Stimulated activated naive CD8-positive, alpha-beta T cell treated with anti-CD3 and anti-CD28 coated beads, Interleukin-15, amount 100 ng/mL, for 72 hours (primary cell): ENCODE data around the gene IRGM.
A peak's percentile ranks its signal among the peaks of the same experiment; 100 is the strongest.
"Not testable (repeated sequence)": the region's sequence is repeated elsewhere in the genome, so short reads cannot be mapped to it uniquely, and the experiment has no call there.

ENCODE experiments used
- ATAC-seq: fragments of 150-1000 bp; cut with Tn5 transposase; 2 replicates; pipeline ENCODE4 v1.10.0; 2021; ENCODE audit warnings: mild to moderate bottlenecking, moderate library complexity
- DNase-seq, 2 donors: peaks; one replicate each; pipeline ENCODE4 v3.0.0; 2021 to 2022
- H3K27ac Mint-ChIP-seq, 2 donors: one replicate each; pipeline ENCODE4 v1.8.0; 2022; ENCODE audit warnings: mild to moderate bottlenecking in 2 of 2, mixed read lengths in 2 of 2, moderate library complexity in 2 of 2
- H3K27me3 Mint-ChIP-seq: one replicate; pipeline ENCODE4 v1.8.0; 2022; ENCODE audit warnings: mixed read lengths
- H3K4me1 Mint-ChIP-seq: one replicate; pipeline ENCODE4 v1.8.0; 2022; ENCODE audit warnings: mild to moderate bottlenecking, mixed read lengths
- H3K4me3 Mint-ChIP-seq, 2 donors: one replicate each; pipeline ENCODE4 v1.8.0; 2022; ENCODE audit warnings: mild to moderate bottlenecking in 2 of 2, mixed read lengths in 2 of 2, moderate library complexity in 1 of 2
- H3K9me3 Mint-ChIP-seq, 2 donors: one replicate each; pipeline ENCODE4 v1.8.0; 2022; ENCODE audit warnings: mixed read lengths in 2 of 2

IRGM gene

GRCh38 chr5:150853561-150853960 is 7.2 kb downstream of the IRGM start:
- Mint-ChIP-seq H3K4me1 (peaks cover 18% of the 10 kb centered on the region), H3K27me3 (no peaks in the 10 kb centered on the region), H3K27ac (peak overlapping the region in 1 of 2 donors; percentile 5), H3K9me3 (no peaks in the 10 kb centered on the region), H3K4me3 (peak overlapping the region in 1 of 2 donors; percentile 24)
- DNase-seq, result no peak
- no peak for ATAC-seq

- H3K4me1 Mint-ChIP-seq, H3K4me3 Mint-ChIP-seq, ATAC-seq, DNase-seq, H3K27me3 Mint-ChIP-seq, H3K27ac Mint-ChIP-seq: not testable (repeated sequence)
- H3K9me3 Mint-ChIP-seq, result peaks cover 11 to 13% of the 10 kb centered on the region in 2 donors
Observed at GRCh38 chr5:150856700-150857099, 10.4 kb downstream of the IRGM start.

- H3K27me3 Mint-ChIP-seq, result no peaks in the 10 kb centered on the region
- no peak for DNase-seq
- H3K4me1 Mint-ChIP-seq, result no peaks in the 10 kb centered on the region
- no peak overlapping the region for H3K4me3 Mint-ChIP-seq
- H3K27ac Mint-ChIP-seq, result no peak overlapping the region
- no peak for ATAC-seq
- H3K9me3 Mint-ChIP-seq, result peaks cover 18 to 27% of the 10 kb centered on the region in 2 donors
Observed at GRCh38 chr5:150860246-150860821, 14.0 kb downstream of the IRGM start.

DNA sequence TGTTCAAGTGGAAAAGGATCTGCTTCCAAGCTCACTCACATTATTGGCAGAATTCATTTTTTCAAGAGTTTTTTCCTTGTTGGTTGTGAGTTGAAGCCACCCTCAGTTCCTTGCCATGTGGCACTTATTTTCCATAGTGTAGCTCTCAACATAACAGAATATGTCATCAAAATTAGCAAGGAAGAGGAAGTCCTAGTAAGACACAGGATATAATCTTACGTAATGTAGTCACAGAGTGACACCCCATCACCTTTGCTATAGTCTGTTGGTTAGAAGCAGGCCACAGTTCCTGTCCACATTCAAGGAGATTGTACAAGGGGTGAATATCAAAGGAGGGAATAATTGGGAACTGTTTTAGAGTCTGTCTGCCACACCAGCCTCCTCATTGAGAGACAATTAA is 15.7 kb downstream of the IRGM start:
- Mint-ChIP-seq H3K4me1 (no peaks in the 10 kb centered on the region), H3K9me3 (peaks cover 18 to 27% of the 10 kb centered on the region in 2 donors), H3K27ac (no peak overlapping the region)

DNA sequence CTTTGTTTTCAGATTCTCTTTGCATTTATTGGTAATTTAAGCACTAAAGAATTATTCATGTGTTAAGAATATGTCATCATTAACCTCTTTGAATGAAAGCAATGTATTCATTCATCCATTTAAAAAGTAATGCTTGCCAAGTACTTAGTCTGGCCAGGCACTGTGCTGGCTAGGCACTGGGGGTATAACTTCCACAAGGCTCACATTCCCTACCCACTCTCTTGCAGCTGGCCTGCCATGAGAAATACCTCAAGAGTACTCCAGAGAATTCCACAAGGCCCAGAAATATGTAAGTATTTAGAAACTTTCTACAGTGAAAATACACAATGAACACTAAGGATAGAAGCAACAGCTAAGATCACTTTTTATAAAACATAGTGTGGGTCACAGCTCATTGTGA is 33.0 kb downstream of the IRGM start:
- Mint-ChIP-seq H3K9me3 (peaks cover 30 to 50% of the 10 kb centered on the region in 2 donors), H3K4me1 (no peaks in the 10 kb centered on the region)
- no peak for DNase-seq

More for the DNA sequence above, 15.7 kb downstream of the IRGM start:
- ATAC-seq, result no peak
- Mint-ChIP-seq H3K27me3 (no peaks in the 10 kb centered on the region), H3K4me3 (no peak overlapping the region)
- DNase-seq, result no peak

DNA sequence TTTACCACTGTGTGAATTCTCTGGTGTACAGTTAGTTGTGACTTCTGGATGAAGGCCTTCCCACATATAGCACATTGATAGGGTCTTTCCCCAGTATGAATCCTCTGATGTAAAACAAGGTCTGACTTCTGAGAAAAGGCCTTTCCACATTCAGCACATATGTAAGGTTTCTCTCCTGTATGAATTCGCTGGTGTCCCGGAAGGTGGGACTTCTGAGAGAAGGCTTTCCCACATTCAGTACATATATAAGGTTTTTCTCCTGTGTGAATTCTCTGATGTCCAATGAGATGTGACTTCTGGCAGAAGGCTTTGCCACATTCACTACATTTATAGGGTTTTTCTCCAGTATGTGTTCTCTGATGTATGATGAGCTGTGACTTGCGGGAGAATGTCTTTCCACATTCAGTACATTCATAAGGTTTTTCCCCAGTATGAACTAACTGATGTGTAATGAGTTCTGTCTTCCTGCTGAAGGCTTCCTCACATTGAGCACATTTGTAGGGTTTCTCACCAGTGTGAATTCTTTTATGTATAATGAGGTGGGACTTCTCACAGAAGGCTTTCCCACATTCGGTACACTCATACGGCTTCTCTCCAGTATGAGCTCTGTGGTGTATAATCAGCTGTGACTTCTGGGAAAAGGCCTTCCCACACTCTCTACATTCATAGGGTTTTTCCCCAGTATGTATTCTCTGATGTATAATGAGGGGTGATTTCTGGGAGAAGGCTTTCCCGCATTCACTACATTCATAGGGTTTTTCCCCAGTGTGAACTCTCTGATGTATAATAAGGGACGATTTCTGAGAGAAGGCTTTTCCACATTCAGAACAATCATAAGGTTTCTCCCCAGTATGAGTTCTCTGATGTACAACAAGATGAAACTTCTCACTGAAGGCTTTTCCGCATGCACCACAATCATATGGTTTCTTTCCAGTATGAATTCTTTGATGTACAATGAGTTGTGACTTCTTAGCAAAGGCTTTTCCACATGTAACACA is 49.4 kb downstream of the IRGM start:
- no peak overlapping the region for H3K27ac Mint-ChIP-seq
- no peak overlapping the region for H3K4me3 Mint-ChIP-seq

More for the DNA sequence above, 33.0 kb downstream of the IRGM start:
- H3K4me3 Mint-ChIP-seq, result no peak overlapping the region
- no peak for ATAC-seq
- no peak overlapping the region for H3K27ac Mint-ChIP-seq
- H3K27me3 Mint-ChIP-seq, result no peaks in the 10 kb centered on the region

More for the DNA sequence above, 49.4 kb downstream of the IRGM start:
- Mint-ChIP-seq H3K27me3 (no peaks in the 10 kb centered on the region), H3K9me3 (peaks cover 73 to 80% of the 10 kb centered on the region in 2 donors), H3K4me1 (no peaks in the 10 kb centered on the region)
- ATAC-seq (no peak), DNase-seq (no peak)
